H1 (cell line): ENCODE data around the gene ZNF624. TPM values are rescaled to one million over a fixed set of nuclear protein-coding genes. Genes with fewer than 3 reads are reported as not detected.
"Not testable (repeated sequence)": the region's sequence is repeated elsewhere in the genome, so short reads cannot be mapped to it uniquely, and the experiment has no call there.

Experiments used
- CTCF ChIA-PET: fragments of 300-600 bp; sonication (Branson Sonifier 250); formaldehyde crosslinking; loops from one replicate; lab custom pipeline; 2021; ENCODE audit not compliant: partially characterized antibody; lab: Charles Lee
- POLR2A ChIA-PET: fragments of 300-600 bp; sonication (Branson Sonifier 250); formaldehyde crosslinking; loops from one replicate; lab custom pipeline; 2021; ENCODE audit warnings: inconsistent platforms; ENCODE audit not compliant: partially characterized antibody; lab: Charles Lee
- DNase-seq, 2 experiments: peaks; one replicate each; pipeline versions ENCODE4 v3.0.0 to v3.0.0-alpha.2; 2010 to 2022; ENCODE audit warnings: low spot score in 2 of 2, low read depth in 1 of 2, mixed read lengths in 1 of 2
- FAIRE-seq: peaks from 2 replicates; lab custom pipeline; 2011; peaks lifted over from hg19 to GRCh38; lab: Jason Lieb, UNC
- H2AFZ ChIP-seq: 2 replicates; pipeline ENCODE4 v1.8.1; 2012; ENCODE audit warnings: low read length, inconsistent platforms
- H2AK5ac ChIP-seq: 2 replicates; pipeline ENCODE4 v1.6.1; 2013; ENCODE audit warnings: low read depth, low read length
- H2BK120ac ChIP-seq: replicated peaks from 2 replicates; pipeline ENCODE3; 2013; ENCODE audit warnings: low read depth, low read length, inconsistent platforms
- H2BK12ac ChIP-seq: 2 replicates; pipeline ENCODE4 v1.6.1; 2013; ENCODE audit warnings: low read depth, low read length
- H2BK15ac ChIP-seq: 2 replicates; pipeline ENCODE4 v1.6.1; 2013; ENCODE audit warnings: low read length
- H2BK20ac ChIP-seq: 2 replicates; pipeline ENCODE4 v1.6.1; 2013; ENCODE audit warnings: low read length
- H2BK5ac ChIP-seq: 2 replicates; pipeline ENCODE4 v1.6.1; 2013; ENCODE audit warnings: low read depth, low read length
- H3K14ac ChIP-seq: 2 replicates; pipeline ENCODE4 v1.6.1; 2013; ENCODE audit warnings: inconsistent platforms; ENCODE audit not compliant: insufficient read length
- H3K18ac ChIP-seq: 2 replicates; pipeline ENCODE4 v1.6.1; 2013; ENCODE audit warnings: low read length; ENCODE audit errors: extremely low read depth
- H3K23ac ChIP-seq: 2 replicates; pipeline ENCODE4 v1.6.1; 2013; ENCODE audit warnings: inconsistent platforms; ENCODE audit not compliant: insufficient read length
- H3K23me2 ChIP-seq: 2 replicates; pipeline ENCODE4 v1.6.1; 2013; ENCODE audit warnings: low read depth, low read length
- H3K27ac ChIP-seq: 2 replicates; pipeline ENCODE4 v1.6.1; 2011; ENCODE audit warnings: low read depth, low read length, inconsistent platforms
- H3K27me3 ChIP-seq, 4 experiments: replicated peaks in 1 of 4; 1 replicate in 1 of 4; 2 replicates in 3 of 4; pipeline versions ENCODE4 v1.6.1 to v1.8.1; 2011 to 2013; ENCODE audit warnings: low read length in 3 of 4, mild to moderate bottlenecking in 3 of 4, inconsistent platforms in 2 of 4, mixed read lengths in 2 of 4, moderate library complexity in 1 of 4; ENCODE audit not compliant: control insufficient read depth in 3 of 4, insufficient read depth in 3 of 4; ENCODE audit errors: extremely low read depth in 1 of 4
- H3K36me3 ChIP-seq, 4 experiments: 2 replicates each; pipeline versions ENCODE4 v1.6.1 to v1.8.1; 2011 to 2013; ENCODE audit warnings: mild to moderate bottlenecking in 4 of 4, low read length in 3 of 4, moderate library complexity in 2 of 4, control low read depth in 1 of 4, inconsistent platforms in 1 of 4; ENCODE audit not compliant: insufficient read depth in 4 of 4, control insufficient read depth in 2 of 4
- H3K4ac ChIP-seq: replicated peaks from 2 replicates; pipeline ENCODE3; 2013; ENCODE audit warnings: low read length, low read depth, mixed read lengths, inconsistent platforms; ENCODE audit not compliant: insufficient read length
- H3K4me1 ChIP-seq, 4 experiments: replicated peaks in 1 of 4; 1 replicate in 1 of 4; 2 replicates in 3 of 4; pipeline versions ENCODE4 v1.6.1 to v1.8.1; 2011 to 2013; ENCODE audit warnings: low read length in 3 of 4, inconsistent platforms in 2 of 4, mixed read lengths in 1 of 4; ENCODE audit not compliant: insufficient read depth in 4 of 4, control insufficient read depth in 3 of 4
- H3K4me2 ChIP-seq, 2 experiments: 2 replicates each; pipeline versions ENCODE4 v1.6.1 to v1.8.1; 2011 to 2013; ENCODE audit warnings: low read depth in 2 of 2, low read length in 2 of 2, control low read depth in 1 of 2, inconsistent platforms in 1 of 2, mild to moderate bottlenecking in 1 of 2; ENCODE audit not compliant: insufficient read depth in 1 of 2
- H3K4me3 ChIP-seq, 4 experiments: fragments of 200-600, 300-600 bp in 1 of 4; sonication (generic), shearing (Covaris generic), sonication (Bioruptor Twin) in 1 of 4; 2 replicates each; pipeline versions ENCODE4 v1.5.1 to v1.8.1; 2011 to 2016; ENCODE audit warnings: low read length in 4 of 4, low read depth in 3 of 4, control low read depth in 2 of 4, inconsistent platforms in 2 of 4, mild to moderate bottlenecking in 2 of 4, mixed read lengths in 1 of 4, moderate library complexity in 1 of 4; ENCODE audit not compliant: insufficient read depth in 2 of 4; ENCODE audit errors: extremely low read depth in 1 of 4
- H3K56ac ChIP-seq: replicated peaks from 2 replicates; pipeline ENCODE3; 2013; ENCODE audit warnings: low read depth, mild to moderate bottlenecking, mixed read lengths, low read length, inconsistent platforms; ENCODE audit not compliant: insufficient read length
- H3K79me1 ChIP-seq: 2 replicates; pipeline ENCODE4 v1.6.1; 2013; ENCODE audit warnings: low read depth, low read length, control low read depth
- H3K79me2 ChIP-seq, 2 experiments: 2 replicates each; pipeline versions ENCODE4 v1.6.1 to v1.8.1; 2012 to 2013; ENCODE audit warnings: low read length in 2 of 2, mild to moderate bottlenecking in 2 of 2, inconsistent platforms in 1 of 2; ENCODE audit not compliant: insufficient read depth in 2 of 2, control insufficient read depth in 1 of 2
- H3K9ac ChIP-seq, 4 experiments: replicated peaks in 1 of 4; 1 replicate in 1 of 4; 2 replicates in 3 of 4; pipeline versions ENCODE4 v1.6.1 to v1.8.1; 2011 to 2013; ENCODE audit warnings: low read depth in 3 of 4, low read length in 3 of 4, control low read depth in 2 of 4, mild to moderate bottlenecking in 2 of 4, moderate library complexity in 2 of 4, inconsistent platforms in 1 of 4; ENCODE audit errors: extremely low read depth in 1 of 4
- H3K9me3 ChIP-seq, 2 experiments: 2 replicates each; pipeline versions ENCODE4 v1.6.1 to v1.8.1; 2012 to 2013; ENCODE audit warnings: mild to moderate bottlenecking in 2 of 2, moderate library complexity in 2 of 2, control low read depth in 1 of 2, inconsistent platforms in 1 of 2, low read depth in 1 of 2, low read length in 1 of 2, mixed read lengths in 1 of 2; ENCODE audit not compliant: insufficient read depth in 2 of 2
- H4K20me1 ChIP-seq, 2 experiments: replicated peaks in 1 of 2; 2 replicates each; pipeline versions ENCODE3 to v1.8.1; 2011 to 2013; ENCODE audit warnings: inconsistent platforms in 2 of 2, low read length in 2 of 2, mild to moderate bottlenecking in 1 of 2; ENCODE audit not compliant: insufficient read depth in 2 of 2, control insufficient read depth in 1 of 2
- H4K5ac ChIP-seq: 2 replicates; pipeline ENCODE4 v1.6.1; 2013; ENCODE audit warnings: low read length, low read depth, mixed read lengths, inconsistent platforms; ENCODE audit not compliant: insufficient read length
- H4K8ac ChIP-seq: 2 replicates; pipeline ENCODE4 v1.8.0; 2013; ENCODE audit warnings: mild to moderate bottlenecking, moderate library complexity, low read length, inconsistent platforms; ENCODE audit not compliant: insufficient read depth; ENCODE audit errors: extremely low read depth
- H4K91ac ChIP-seq: replicated peaks from 2 replicates; pipeline ENCODE3; 2013; ENCODE audit warnings: low read length, mixed read lengths, inconsistent platforms; ENCODE audit not compliant: insufficient read length
- WGBS, 2 experiments: shearing (Covaris generic) in 1 of 2; methylation state at CpG; one replicate each; pipeline versions ENCODE4 v1.1.6 to v1.1.7; 2013 to 2015; ENCODE audit warnings: low lambda C conversion rate in 2 of 2, mixed read lengths in 2 of 2, inconsistent platforms in 1 of 2, low coverage in 1 of 2, missing lambda C conversion rate in 1 of 2; ENCODE audit not compliant: insufficient replicate concordance in 2 of 2, insufficient coverage in 1 of 2, insufficient read length in 1 of 2; ENCODE audit errors: extremely low coverage in 1 of 2, missing lambda C conversion rate in 1 of 2; 5-methylcytosine and 5-hydroxymethylcytosine counted together
- polyA plus RNA-seq, 7 experiments: library from polyadenylated mRNA; depleted of rRNA in 3 of 7; stranded (reverse) in 5 of 7; unstranded in 2 of 7; fragments of >200 nt in 5 of 7; fragments of 200-250 nt in 2 of 7; gene quantifications; 1 replicate in 5 of 7; 2 replicates in 1 of 7; 4 replicates in 1 of 7; pipeline versions ENCODE4 v1.2.1 to v1.2.3, GENCODE V29; 2011 to 2013; ENCODE audit warnings: missing spikeins in 2 of 7, mixed read lengths in 2 of 7
- total RNA-seq: library from RNA; stranded (reverse); fragmentation: NEBNext Ultra II Directional; extraction: Animal tissue kit (Norgen Biotek cat#: 25700); gene quantifications from 2 replicates; pipeline ENCODE4 v1.2.1, GENCODE V29; 2021

The ZNF624 gene
- total and polyA plus RNA-seq, 2 of the 8 experiments (the other 6 are each of a cell fraction or from before 2014, with no cell fraction given), result 0.39 to 2.5 TPM

DNA sequence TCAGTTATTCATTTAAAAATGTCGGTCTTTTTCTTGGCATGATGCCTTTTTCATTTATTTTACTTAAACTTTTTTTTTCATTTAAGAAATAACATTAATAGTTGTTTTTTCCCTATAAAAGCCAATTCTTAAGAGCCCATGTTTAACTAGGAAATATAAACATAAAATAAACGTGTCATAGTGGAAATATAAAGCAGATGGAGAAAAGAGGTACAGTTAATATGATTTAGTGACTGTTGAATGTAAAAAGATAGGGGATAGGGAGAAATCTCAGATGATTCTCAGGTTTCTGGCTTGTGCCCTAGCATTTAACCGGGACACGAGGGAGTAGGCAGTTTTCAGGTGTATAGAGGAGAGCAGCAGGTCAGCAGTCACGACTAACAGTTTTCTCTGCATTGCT lies 44.0 kb upstream of the ZNF624 start:
- H4K5ac ChIP-seq, H3K23ac ChIP-seq, H4K91ac ChIP-seq, H3K4me3 ChIP-seq, H2AK5ac ChIP-seq, H2BK20ac ChIP-seq, POLR2A ChIA-PET, H3K23me2 ChIP-seq, H3K56ac ChIP-seq, H2BK12ac ChIP-seq, H3K9me3 ChIP-seq, H2BK15ac ChIP-seq, H4K8ac ChIP-seq, H4K20me1 ChIP-seq, H2AFZ ChIP-seq, H3K18ac ChIP-seq, H3K36me3 ChIP-seq, H3K4me2 ChIP-seq, H3K4ac ChIP-seq, FAIRE-seq, H3K79me2 ChIP-seq, H2BK120ac ChIP-seq, H3K79me1 ChIP-seq, H3K27me3 ChIP-seq, DNase-seq, H2BK5ac ChIP-seq, H3K9ac ChIP-seq, H3K14ac ChIP-seq, H3K4me1 ChIP-seq, H3K27ac ChIP-seq, CTCF ChIA-PET: not testable (repeated sequence)
- WGBS, 2 experiments, result 82% methylated on average over 4 of the region's 5 CpGs; no CpG with 5 or more reads in 1 of the 2 experiments

- H3K4me1 ChIP-seq, H3K27ac ChIP-seq, H2BK15ac ChIP-seq, H3K23ac ChIP-seq, H2AFZ ChIP-seq, H2AK5ac ChIP-seq, H3K4me2 ChIP-seq, H4K5ac ChIP-seq, H3K79me1 ChIP-seq, H3K18ac ChIP-seq, H2BK5ac ChIP-seq, H3K4ac ChIP-seq, H3K9ac ChIP-seq, H3K23me2 ChIP-seq, H3K79me2 ChIP-seq, H3K56ac ChIP-seq, H3K36me3 ChIP-seq, DNase-seq, H4K20me1 ChIP-seq, FAIRE-seq, POLR2A ChIA-PET, H2BK12ac ChIP-seq, H2BK20ac ChIP-seq, H3K4me3 ChIP-seq, H3K14ac ChIP-seq, H3K27me3 ChIP-seq, H4K91ac ChIP-seq, H2BK120ac ChIP-seq, H4K8ac ChIP-seq: not testable (repeated sequence)
- WGBS, 2 experiments, result 93% methylated on average over 20 of the region's 30 CpGs; no CpG with 5 or more reads in 1 of the 2 experiments
- peaks cover 0 to 15% of the 10 kb centered on the region in 2 experiments; a peak in 1 of 4 replicates for H3K9me3 ChIP-seq
- CTCF ChIA-PET, result interaction anchor here (0.7 to 2.3 kb wide), 9 partner anchors 101 to 378 kb away, joined by 3 to 10 read pairs (median 5); no protein-coding TSS in a partner anchor
Observed at GRCh38 chr17:16690447-16690846, 36.8 kb upstream of the ZNF624 start.
